OCI-LY7 (cell line): ENCODE measurements around the gene FMNL2.

Experiments used
- EZH2phosphoT487 ChIP-seq: fragments of 200-600 bp; sonication (generic); IDR thresholded peaks from 2 replicates; pipeline ENCODE4 v1.6.1; 2018; ENCODE audit warnings: low read depth, borderline replicate concordance, mild to moderate bottlenecking, mixed run types, antibody characterized with exemption, low read length, moderate library complexity, mixed read lengths
- TF ChIP-seq, protein P1 (sequence below): fragments of 200-600 bp; sonication (generic); conservative IDR thresholded peaks from 2 replicates; pipeline ENCODE4 v1.5.1; 2014; ENCODE audit warnings: mild to moderate bottlenecking, antibody characterized with exemption, low read length, moderate library complexity, mixed read lengths

DNA sequence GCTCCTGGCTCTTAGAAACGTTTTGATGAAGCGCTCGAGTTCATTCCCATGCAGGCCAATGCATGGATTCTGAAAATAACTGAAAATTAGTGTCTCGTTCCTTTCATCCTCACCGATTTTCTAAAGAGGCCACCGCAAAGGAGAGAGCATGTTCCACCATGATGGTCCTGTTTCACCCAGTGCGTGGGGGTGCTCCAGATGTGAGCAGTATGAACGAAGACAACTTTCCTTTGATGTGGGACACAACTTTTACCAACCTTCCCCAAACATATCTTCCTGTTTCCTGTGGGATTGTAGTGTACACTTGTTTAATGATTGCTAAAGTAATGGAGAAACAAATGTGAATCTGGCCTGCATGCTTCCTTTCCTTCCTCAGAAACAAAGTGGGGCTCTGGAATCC, 267.8 kb downstream of the FMNL2 start:
- TF ChIP-seq, protein P1, sequence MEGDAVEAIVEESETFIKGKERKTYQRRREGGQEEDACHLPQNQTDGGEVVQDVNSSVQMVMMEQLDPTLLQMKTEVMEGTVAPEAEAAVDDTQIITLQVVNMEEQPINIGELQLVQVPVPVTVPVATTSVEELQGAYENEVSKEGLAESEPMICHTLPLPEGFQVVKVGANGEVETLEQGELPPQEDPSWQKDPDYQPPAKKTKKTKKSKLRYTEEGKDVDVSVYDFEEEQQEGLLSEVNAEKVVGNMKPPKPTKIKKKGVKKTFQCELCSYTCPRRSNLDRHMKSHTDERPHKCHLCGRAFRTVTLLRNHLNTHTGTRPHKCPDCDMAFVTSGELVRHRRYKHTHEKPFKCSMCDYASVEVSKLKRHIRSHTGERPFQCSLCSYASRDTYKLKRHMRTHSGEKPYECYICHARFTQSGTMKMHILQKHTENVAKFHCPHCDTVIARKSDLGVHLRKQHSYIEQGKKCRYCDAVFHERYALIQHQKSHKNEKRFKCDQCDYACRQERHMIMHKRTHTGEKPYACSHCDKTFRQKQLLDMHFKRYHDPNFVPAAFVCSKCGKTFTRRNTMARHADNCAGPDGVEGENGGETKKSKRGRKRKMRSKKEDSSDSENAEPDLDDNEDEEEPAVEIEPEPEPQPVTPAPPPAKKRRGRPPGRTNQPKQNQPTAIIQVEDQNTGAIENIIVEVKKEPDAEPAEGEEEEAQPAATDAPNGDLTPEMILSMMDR: no peak
- no peak for TF ChIP-seq EZH2phosphoT487
